CD4-positive, alpha-beta T cell treated with Interleukin-15 for 4 hours (primary cell): ENCODE measurements around the gene QRSL1.
"Not testable (repeated sequence)": the region's sequence is repeated elsewhere in the genome, so short reads cannot be mapped to it uniquely, and the experiment has no call there.

Experiments
- DNase-seq: peaks from one replicate; pipeline ENCODE4 v3.0.0-alpha.2; 2020; ENCODE audit warnings: low spot score

QRSL1 gene

DNA sequence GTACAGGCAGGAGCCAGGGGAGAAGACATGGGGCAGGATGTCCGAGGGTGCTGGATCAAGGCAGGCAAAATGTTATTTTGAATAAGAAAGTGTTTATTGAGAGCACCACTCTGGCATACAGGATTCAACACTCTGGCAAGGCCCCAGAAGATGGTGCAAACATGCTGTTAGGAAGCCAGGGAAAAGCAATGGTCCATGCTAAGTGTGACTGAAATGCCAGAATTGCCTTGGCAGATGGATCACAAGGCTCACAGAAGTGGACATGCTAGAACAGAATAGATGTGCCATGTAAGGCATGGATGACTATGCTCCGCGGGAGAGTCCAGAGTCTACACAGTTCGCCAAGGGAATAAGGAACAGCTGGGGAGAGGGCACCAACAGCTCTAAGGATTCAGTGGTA is 54.6 kb downstream of the QRSL1 start:
- no peak for DNase-seq

GRCh38 chr6:106685833-106686232 is 56.5 kb downstream of the QRSL1 start:
- DNase-seq = no peak

DNA sequence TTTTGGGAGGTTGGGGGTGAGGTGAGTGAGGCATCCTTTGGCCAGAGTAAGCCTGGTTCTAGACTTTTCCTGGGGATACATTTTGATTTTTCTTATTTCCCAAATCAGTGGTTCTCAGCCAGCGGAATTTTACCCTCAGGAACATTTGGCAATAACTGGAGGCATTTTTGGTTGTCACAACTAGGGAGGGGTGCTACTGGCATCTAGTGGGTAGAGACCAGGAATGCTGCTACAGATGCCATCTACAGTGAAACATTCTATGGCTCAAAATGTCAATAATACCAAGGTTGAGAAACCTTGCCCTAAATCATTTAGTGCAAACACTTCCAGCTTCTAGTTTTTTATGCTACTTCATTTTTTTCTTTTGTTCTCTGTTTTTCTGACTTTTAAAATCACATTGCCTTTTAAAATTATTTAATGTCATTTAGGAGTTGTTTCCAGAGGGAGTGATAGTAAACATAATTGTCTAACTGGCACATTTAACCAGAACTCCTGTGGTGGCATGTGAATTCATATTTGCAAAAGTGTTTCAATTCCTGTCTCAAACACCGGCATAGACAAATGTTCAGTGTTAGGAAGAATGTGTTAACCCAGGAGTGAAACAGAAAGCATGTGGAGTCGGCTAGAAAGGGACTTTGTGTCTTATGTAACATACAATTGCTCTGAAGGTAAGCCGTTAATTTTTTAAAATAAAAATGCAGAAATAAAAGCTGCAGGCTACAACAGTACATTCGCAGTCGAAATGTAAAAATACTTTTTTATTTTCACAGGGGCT is 59.0 kb downstream of the QRSL1 start:
- no peak for DNase-seq

- DNase-seq = no peak
These were observed 62.9 kb downstream of the QRSL1 start for GRCh38 chr6:106692112-106692818.

DNA sequence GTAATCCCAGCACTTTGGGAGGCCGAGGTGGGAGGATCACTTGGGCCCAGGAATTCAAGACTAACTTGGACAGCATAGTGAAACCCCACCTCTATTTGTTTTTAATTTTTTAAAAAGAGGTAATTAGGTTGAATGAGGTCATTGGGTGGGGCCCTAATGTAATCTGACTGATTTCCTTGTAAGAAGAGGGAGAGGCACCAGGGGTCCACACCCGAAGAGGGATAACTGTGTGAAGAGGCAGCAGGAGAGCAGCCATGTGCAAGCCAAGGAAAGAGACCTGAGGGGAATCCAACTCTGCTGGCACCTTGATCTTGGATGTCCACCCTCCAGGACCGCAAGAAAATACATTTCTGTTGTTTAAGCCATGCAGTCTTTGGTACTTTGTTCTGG is 63.4 kb downstream of the QRSL1 start:
- DNase-seq = no peak

DNA sequence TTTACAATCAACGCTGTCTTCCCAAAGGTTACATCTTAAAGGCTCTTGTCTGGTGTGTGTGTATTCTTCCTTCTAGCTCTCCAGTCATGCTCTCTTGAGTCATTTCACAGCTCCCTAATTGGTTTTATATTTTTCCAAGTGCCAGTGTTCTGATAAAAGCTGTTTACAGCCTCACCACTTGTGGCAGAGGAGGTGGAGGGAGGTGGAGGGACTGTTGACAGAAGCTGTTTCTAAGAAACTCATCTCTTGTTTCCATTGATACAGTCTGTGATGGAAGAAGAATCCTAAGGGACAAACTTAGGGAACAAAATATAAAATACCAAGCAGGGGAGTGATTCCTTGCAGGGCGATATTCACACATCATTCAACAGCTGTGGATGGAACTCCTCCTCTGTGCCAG is 64.0 kb downstream of the QRSL1 start:
- no peak for DNase-seq

DNA sequence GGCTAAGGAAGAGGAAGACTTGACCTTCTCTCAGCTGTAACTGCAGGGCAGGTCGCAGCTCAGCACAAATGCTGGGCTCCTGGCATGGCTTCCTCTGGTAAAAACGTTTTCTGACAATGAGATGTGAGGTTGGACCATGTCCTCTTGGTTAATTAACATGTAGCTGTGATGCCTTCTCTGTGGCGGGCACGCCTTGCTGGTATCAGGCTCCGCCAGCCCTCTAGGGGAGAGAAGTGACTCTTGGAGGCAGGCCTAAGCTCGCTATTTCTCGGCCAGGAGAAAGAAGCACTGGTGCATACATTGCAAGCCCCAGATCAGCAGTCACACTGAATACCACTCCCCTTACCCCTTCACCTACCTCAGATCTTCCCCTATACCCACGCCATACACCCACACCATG is 65.0 kb downstream of the QRSL1 start:
- DNase-seq = no peak

- DNase-seq = no peak
These were observed 71.2 kb downstream of the QRSL1 start for GRCh38 chr6:106700581-106700980.

DNA sequence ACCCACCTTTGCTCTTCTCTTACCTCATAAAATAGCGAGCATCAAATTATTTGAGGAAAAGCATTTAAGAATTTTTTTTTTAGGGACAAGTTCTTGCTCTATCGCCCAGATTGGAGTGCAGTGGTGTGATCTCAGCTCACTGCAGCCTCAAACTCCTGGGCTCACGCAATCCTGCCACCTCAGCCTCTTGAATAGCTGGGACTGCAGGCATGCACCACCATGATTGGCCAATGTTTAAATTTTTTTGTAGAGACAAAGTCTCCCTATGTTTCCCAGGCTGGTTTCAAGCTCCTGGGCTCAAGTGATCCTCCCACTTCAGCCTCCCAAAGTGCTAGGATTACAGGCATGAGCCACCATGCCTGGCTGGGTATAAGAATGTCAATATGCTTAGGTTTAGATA is 71.8 kb downstream of the QRSL1 start:
- not testable (repeated sequence) for DNase-seq

- DNase-seq = no peak
These were observed 72.7 kb downstream of the QRSL1 start for GRCh38 chr6:106702046-106702445.

DNA sequence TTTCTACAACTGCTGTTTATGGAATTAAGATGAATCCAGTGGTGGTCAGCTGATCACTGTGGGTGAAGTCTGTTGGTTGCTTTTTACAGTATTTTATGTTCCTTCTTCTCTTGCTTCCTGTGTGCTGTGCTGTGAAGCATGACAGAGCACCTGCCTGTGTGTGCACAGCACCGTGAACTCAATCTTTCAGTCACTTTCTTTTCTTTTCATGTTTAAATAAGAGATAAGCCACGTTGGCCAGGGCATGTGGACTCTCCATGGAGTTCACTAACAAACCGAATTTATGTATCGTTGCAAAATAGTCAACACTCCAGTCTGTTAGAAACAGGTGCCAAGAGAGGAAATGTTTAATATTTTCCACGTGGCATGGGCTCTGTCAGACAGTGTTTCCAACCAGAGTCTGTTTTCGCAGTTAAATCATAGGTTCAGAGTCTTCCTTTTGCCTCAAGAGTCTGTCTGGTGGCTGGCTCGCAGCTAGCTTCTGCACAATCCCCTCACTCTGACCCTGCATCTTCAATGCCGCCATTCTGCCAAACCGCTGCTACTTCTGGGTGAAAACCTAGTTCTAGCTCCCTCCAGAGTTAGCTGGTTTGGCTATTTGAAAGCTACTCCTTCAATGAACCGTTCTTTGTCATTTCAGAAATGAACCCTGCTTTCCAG is 73.2 kb downstream of the QRSL1 start:
- no peak for DNase-seq

DNA sequence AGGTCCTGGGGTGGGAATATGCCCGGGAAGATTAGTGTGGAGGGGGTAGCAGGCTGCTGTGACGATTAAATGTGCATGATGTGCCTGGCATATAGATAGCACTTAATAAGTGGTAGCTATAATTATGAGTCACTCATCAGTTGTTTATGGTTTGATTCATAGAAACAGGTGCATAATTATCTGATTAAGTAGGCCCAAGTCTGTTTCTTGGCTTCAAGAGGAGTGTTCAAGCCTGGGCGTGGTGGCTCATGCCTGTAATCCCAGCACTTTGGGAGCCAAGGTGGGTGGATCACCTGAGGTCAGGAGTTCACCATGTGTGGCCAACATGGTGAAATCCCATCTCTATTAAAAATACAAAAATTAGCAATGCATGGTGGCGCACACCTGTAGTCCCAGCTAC is 74.9 kb downstream of the QRSL1 start:
- DNase-seq = no peak

GRCh38 chr6:106705156-106705555 is 75.8 kb downstream of the QRSL1 start:
- no peak for DNase-seq

GRCh38 chr6:106710580-106710979 is 81.2 kb downstream of the QRSL1 start:
- no peak for DNase-seq

GRCh38 chr6:106714281-106714680 is 84.9 kb downstream of the QRSL1 start:
- DNase-seq = no peak

- DNase-seq = no peak
These were observed 86.5 kb downstream of the QRSL1 start for GRCh38 chr6:106715922-106716321.

GRCh38 chr6:106716966-106717365 is 87.6 kb downstream of the QRSL1 start:
- DNase-seq = no peak
